IPS DF 6.9 (cell line): ENCODE results near the gene SP3.
"Not testable (repeated sequence)": the region's sequence is repeated elsewhere in the genome, so short reads cannot be mapped to it uniquely, and the experiment has no call there.

Experiments
- DNase-seq: peaks from one replicate; pipeline ENCODE4 v3.0.0-alpha.2; 2013; ENCODE audit warnings: low read depth, low spot score
- H3K27ac ChIP-seq: one replicate; pipeline ENCODE4 v1.5.1; 2013; ENCODE audit warnings: low read length, control low read depth
- H3K27me3 ChIP-seq: 2 replicates; pipeline ENCODE4 v1.6.1; 2013; ENCODE audit warnings: mild to moderate bottlenecking, low read length; ENCODE audit not compliant: control insufficient read depth, insufficient read depth
- H3K36me3 ChIP-seq: 2 replicates; pipeline ENCODE4 v1.6.1; 2013; ENCODE audit warnings: low read length; ENCODE audit not compliant: control insufficient read depth, insufficient read depth
- H3K4me1 ChIP-seq: 2 replicates; pipeline ENCODE4 v1.6.1; 2013; ENCODE audit warnings: low read length; ENCODE audit not compliant: control insufficient read depth, insufficient read depth
- H3K4me3 ChIP-seq: 2 replicates; pipeline ENCODE4 v1.5.1; 2013; ENCODE audit warnings: mild to moderate bottlenecking, low read length
- H3K9me3 ChIP-seq: 2 replicates; pipeline ENCODE4 v1.6.1; 2013; ENCODE audit warnings: low read length, inconsistent platforms; ENCODE audit not compliant: control insufficient read depth, insufficient read depth
- WGBS: extraction: QIAGEN DNeasy Blood & Tissue Kit; methylation state at CpG from one replicate; pipeline ENCODE4 v1.1.7; 2013; ENCODE audit warnings: mixed read lengths, missing lambda C conversion rate; ENCODE audit not compliant: insufficient read length, insufficient coverage; 5-methylcytosine and 5-hydroxymethylcytosine counted together

The SP3 gene

DNA sequence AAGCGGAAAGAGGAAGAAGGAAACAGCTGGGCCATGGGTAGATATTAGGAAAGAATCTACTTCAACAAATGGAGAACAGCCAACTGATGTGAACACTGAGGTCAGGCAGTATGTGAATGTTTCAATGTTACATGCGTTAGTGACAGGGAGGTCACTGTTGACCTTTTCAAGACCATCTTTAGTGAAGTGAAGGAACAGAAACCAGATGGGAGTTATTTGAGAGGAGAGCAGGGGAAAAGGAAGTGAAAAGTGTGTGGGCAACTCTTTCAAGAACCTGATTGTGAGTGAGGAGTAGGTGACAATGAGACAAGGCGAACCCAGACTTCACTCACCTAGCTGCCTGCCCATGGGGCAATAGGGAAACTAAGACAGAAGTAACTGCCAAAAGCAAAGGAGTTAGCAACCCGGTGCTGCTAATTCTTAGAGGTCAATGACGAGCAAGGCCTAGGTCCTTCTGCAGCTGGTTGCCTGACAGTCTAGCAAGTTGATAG is 67.0 kb downstream of the SP3 start:
- Histone ChIP-seq H3K4me1 (no peaks in the 10 kb centered on the region), H3K27me3 (no peaks in the 10 kb centered on the region), H3K4me3 (no peak overlapping the region), H3K27ac (no peak overlapping the region), H3K9me3 (no peaks in the 10 kb centered on the region), H3K36me3 (no peaks in the 10 kb centered on the region)
- no CpG with 5 or more reads among the region's 5 CpGs for WGBS
- no peak for DNase-seq

DNA sequence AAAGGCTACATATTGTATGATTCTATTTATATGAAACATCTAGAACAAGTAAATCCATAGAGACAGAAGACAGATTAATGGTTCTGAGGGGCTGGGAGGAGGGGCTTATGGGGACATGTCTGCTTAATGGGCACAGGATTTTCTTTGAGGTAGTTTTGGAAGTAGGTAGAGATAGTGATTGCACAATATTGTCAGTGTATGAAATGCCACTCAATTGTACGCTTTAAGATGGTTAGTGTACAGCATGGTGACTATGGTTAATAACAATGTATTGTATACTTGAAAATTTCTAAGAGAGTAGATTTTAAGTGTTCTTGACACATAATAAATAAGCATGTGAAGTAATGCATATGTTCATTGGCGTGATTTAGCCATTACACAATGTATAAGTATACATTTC is 68.4 kb downstream of the SP3 start:
- H3K4me3 ChIP-seq, result no peak overlapping the region
- H3K36me3 ChIP-seq, result no peaks in the 10 kb centered on the region
- no peak overlapping the region for H3K27ac ChIP-seq
- H3K9me3 ChIP-seq, result no peaks in the 10 kb centered on the region
- H3K27me3 ChIP-seq, result no peaks in the 10 kb centered on the region
- WGBS, result no CpG with 5 or more reads among the region's 2 CpGs
- H3K4me1 ChIP-seq, result no peaks in the 10 kb centered on the region
- no peak for DNase-seq

DNA sequence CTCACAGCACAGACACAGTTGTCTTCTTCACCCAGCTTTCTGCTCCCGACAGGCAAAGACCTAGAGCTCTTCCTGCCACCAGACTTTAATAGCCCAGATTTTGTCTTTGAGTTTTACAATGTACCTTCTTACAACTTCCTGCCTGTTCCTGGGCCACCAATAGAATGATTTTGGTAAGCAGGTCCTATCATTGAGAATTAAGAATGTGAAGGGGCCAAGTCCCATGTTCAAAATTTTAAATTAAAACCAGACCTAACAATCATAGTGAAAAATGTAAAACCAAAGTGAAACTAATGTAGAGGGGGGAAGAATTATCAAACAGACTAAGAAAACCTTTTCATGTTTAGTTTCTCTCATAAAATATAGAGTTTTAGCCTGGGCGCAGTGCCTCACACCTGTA is 72.8 kb downstream of the SP3 start:
- H3K27ac ChIP-seq, result no peak overlapping the region
- no peak overlapping the region for H3K4me3 ChIP-seq
- H3K9me3 ChIP-seq, result peaks cover 2% of the 10 kb centered on the region
- no peak for DNase-seq
- WGBS, result no CpG with 5 or more reads among the region's 2 CpGs
- H3K4me1 ChIP-seq, result no peaks in the 10 kb centered on the region
- no peaks in the 10 kb centered on the region for H3K36me3 ChIP-seq
- no peaks in the 10 kb centered on the region for H3K27me3 ChIP-seq

DNA sequence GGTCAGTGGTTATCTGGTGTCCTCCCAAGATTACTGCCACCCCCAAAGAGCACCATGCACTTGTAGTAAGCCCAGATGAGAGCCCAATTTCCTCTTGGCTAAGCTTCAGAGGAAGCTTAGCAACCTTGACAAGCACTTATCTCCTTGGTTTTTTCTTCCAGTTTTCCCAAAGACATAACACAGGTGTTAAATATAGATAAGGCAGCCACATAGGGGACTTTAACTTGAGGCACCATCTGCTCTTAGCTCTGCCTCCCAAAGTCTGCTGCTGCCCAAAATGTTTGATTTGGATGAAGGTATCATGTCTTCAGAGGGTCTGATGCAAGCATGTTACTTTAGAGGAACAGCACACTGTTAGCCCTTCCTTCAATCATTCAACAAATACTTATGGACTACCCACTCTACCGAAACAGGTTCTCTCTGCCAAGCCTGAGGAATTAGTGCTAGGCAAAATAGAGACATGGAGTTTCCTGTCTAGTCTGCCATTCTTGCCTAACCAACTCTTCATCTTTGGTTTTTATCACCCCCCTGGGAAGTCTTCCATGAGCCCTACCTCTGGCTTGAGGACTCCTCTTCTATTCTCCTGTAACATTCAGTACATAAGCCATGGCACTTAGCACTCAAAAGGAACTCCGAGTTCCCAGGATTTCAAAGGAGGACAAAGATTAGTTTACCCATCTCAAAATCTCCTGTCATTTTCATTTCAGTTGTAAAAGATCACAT is 73.7 kb downstream of the SP3 start:
- Histone ChIP-seq H3K36me3 (no peaks in the 10 kb centered on the region), H3K4me3 (no peak overlapping the region), H3K27ac (no peak overlapping the region), H3K27me3 (no peaks in the 10 kb centered on the region), H3K9me3 (peaks cover 2% of the 10 kb centered on the region), H3K4me1 (no peaks in the 10 kb centered on the region)
- no peak for DNase-seq
- WGBS, result no CpG with 5 or more reads among the region's 2 CpGs

DNA sequence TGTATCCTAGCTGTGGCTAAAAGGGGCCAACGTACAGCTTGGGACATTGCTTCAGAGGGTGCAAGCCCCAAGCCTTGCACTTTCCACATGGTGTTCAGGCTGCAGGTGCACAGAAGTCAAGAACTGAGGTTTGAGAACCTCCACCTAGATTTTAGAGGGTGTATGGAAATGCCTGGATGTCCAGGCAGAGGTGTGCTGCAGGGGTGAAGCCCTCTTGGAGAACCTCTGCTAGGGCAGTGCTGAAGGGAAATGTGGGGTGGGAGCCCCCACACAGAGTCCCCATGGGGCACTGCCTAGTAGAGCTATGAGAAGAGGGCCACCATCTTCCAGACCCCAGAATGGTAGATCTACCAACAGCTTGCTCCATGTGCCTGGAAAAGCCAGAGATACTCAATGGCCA is 75.7 kb downstream of the SP3 start:
- not testable (repeated sequence) for H3K27me3 ChIP-seq, H3K9me3 ChIP-seq, H3K4me3 ChIP-seq, H3K4me1 ChIP-seq, H3K27ac ChIP-seq, H3K36me3 ChIP-seq, DNase-seq
- WGBS, result no CpG with 5 or more reads among the region's 1 CpG

DNA sequence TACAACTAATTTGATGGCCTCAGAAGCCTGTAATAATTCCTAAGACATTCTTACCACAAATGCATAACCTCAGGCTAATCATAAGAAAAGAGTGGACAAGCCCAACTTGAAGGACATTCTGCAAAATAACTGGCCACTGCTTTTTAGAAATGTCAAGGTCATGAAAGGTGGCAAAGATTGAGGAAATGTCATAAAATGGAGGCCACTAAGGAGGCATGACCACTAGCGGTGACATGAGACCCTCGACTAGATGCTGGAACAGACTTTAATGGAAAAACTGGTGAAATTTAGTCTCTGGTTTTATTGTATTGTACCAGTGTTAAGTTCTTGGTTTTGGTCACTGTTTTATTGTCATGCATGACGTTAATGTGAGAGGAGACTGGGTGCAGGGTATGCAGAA is 78.6 kb downstream of the SP3 start:
- H3K36me3 ChIP-seq, result no peaks in the 10 kb centered on the region
- no peak overlapping the region for H3K4me3 ChIP-seq
- H3K9me3 ChIP-seq, result peaks cover 2% of the 10 kb centered on the region
- no peaks in the 10 kb centered on the region for H3K4me1 ChIP-seq
- WGBS, result no CpG with 5 or more reads among the region's 3 CpGs
- no peaks in the 10 kb centered on the region for H3K27me3 ChIP-seq
- no peak overlapping the region for H3K27ac ChIP-seq
- DNase-seq, result no peak

DNA sequence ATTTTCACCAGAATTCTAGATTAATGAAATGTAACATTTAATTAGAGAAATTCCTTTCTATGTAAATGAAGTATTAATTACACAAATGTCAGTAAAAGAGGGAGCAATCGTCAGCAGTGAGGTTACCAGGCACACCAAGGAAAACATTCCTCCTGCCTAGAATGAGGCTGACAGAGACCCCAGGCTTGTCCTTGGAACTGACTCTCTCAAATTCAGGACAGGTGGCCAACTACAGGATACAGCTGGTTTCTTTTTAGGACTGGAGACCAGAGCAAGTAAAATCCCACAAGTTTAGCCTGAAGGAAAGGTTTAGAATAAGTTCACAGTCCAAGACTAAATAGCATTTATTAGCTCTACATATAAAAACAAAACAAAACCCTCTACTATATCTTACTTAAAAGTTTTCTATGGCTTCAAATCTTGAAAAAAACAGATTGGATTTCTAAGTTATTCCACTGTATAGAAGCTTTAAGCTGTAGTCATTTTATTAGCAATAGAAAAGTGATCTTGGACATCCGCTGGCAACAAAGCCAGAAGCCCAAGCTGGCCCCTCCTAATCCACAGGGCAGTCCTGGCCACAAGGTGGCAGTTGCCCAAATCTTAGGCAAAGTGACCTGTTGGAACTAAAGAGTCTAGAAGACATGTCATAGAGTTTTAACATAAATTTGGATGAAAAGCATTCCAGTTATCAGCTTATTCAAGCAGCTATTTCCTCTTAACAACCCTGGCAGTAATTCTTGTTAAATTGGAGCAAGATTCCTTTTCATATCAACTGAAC is 81.0 kb downstream of the SP3 start:
- Histone ChIP-seq H3K9me3 (peaks cover under 1% of the 10 kb centered on the region), H3K27me3 (no peaks in the 10 kb centered on the region), H3K4me3 (no peak overlapping the region), H3K4me1 (no peaks in the 10 kb centered on the region), H3K27ac (no peak overlapping the region), H3K36me3 (no peaks in the 10 kb centered on the region)
- peak; percentile 9 for DNase-seq
- WGBS, result no CpG with 5 or more reads among the region's 2 CpGs

GRCh38 chr2:173881886-173882285 is 83.3 kb downstream of the SP3 start:
- Histone ChIP-seq H3K9me3 (no peaks in the 10 kb centered on the region; the same call in 1 of the 2 replicates), H3K4me3 (no peak overlapping the region), H3K36me3 (no peaks in the 10 kb centered on the region), H3K27me3 (no peaks in the 10 kb centered on the region), H3K27ac (no peak overlapping the region), H3K4me1 (no peaks in the 10 kb centered on the region)
- WGBS, result no CpG with 5 or more reads among the region's 3 CpGs
- DNase-seq, result no peak

DNA sequence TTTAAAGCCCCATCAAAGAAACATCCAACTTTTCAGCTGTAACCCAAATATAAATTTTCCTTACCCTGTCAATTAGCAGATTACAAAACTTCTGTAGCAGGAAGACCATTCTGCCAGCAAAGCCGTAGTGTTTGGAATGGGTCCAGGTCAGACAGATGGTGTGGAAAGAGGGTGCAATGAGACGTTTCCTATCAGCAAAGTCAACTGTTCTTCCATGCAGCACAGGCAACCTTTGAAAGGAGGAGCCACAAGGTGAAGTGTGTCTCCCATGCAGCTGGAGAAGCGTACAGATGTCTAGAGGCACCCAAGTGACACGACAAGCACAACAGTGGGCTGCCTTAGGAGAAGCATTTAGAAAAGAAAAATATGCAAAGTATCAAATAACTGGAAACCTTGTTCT is 83.7 kb downstream of the SP3 start:
- no peak overlapping the region for H3K4me3 ChIP-seq
- H3K27me3 ChIP-seq, result no peaks in the 10 kb centered on the region
- no peak overlapping the region for H3K27ac ChIP-seq
- H3K9me3 ChIP-seq, result no peaks in the 10 kb centered on the region; the same call in 1 of the 2 replicates
- WGBS, result no CpG with 5 or more reads among the region's 4 CpGs
- H3K36me3 ChIP-seq, result no peaks in the 10 kb centered on the region
- no peaks in the 10 kb centered on the region for H3K4me1 ChIP-seq
- DNase-seq, result no peak

DNA sequence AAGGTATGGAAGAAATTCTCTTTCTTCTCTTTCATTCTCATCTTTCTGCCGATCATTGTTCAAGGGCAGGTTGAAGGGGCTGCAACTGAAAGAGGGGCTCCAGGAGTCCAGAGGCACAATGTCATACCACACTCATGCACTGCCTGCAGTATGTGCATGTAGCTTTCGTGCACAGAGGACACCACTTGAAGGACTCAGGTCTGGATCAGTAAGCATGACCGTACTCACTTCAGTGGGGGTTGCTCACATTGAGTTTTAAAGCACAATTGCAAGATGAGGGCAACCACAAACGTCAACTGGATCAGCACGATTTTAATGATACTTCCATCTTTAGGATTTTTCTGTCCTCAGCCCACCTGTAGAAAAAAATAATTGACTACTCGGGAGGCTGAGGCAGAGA is 84.6 kb downstream of the SP3 start:
- Histone ChIP-seq H3K9me3 (no peaks in the 10 kb centered on the region), H3K27ac (no peak overlapping the region), H3K4me3 (no peak overlapping the region), H3K36me3 (no peaks in the 10 kb centered on the region), H3K4me1 (no peaks in the 10 kb centered on the region), H3K27me3 (no peaks in the 10 kb centered on the region)
- WGBS, result no CpG with 5 or more reads among the region's 6 CpGs
- no peak for DNase-seq
